Upper lobe of left lung (tissue), 6 donors: ENCODE measurements around the gene ZNF292. TPM values are rescaled to one million over a fixed set of nuclear protein-coding genes. Genes with fewer than 3 reads are reported as not detected.

Experiments used
- ATAC-seq, 2 donors: fragments of 200-7000 bp; cut with Tn5 transposase; one replicate each; pipeline ENCODE4 v1.9.1; 2022; ENCODE audit warnings: mild to moderate bottlenecking in 2 of 2, moderate library complexity in 2 of 2; ENCODE audit not compliant: low FRiP score in 2 of 2
- DNase-seq, 2 donors: peaks; one replicate each; pipeline ENCODE4 v3.0.0-alpha.2; 2019 to 2020
- H3K27ac ChIP-seq, 4 donors: fragments of 200-600 bp; sonication (generic); one replicate each; pipeline ENCODE4 v1.5.1; 2016 to 2019
- H3K27me3 ChIP-seq, 4 donors: fragments of 200-600 bp; sonication (generic); one replicate each; pipeline ENCODE4 v1.5.1; 2017 to 2019
- H3K36me3 ChIP-seq, 4 donors: fragments of 200-600 bp; sonication (generic); one replicate each; pipeline ENCODE4 v1.5.1; 2016 to 2019
- H3K4me1 ChIP-seq, 4 donors: fragments of 200-600 bp; sonication (generic); one replicate each; pipeline ENCODE4 v1.5.1; 2018 to 2019
- H3K4me3 ChIP-seq, 4 donors: fragments of 200-600 bp; sonication (generic); one replicate each; pipeline ENCODE4 v1.5.1; 2017 to 2019; ENCODE audit warnings: mild to moderate bottlenecking in 2 of 4, moderate library complexity in 1 of 4
- H3K9me3 ChIP-seq, 4 donors: fragments of 200-600 bp; sonication (generic); one replicate each; pipeline ENCODE4 v1.5.1; 2018 to 2019
- CTCF ChIP-seq, 6 experiments: fragments of 450-650 bp in 4 of 6; fragments of 200-600 bp in 2 of 6; sonication (generic) in 2 of 6; IDR thresholded peaks; one replicate each; pipeline ENCODE4 v1.5.1; 2016 to 2019; ENCODE audit warnings: antibody characterized with exemption in 6 of 6
- EP300 ChIP-seq, 4 donors: sonication (generic); formaldehyde crosslinking; IDR thresholded peaks; one replicate each; pipeline ENCODE4 v1.5.1; 2017; ENCODE audit warnings: antibody characterized with exemption in 4 of 4, control low read depth in 2 of 4
- POLR2A ChIP-seq, 4 donors: fragments of 450-650 bp; IDR thresholded peaks; one replicate each; pipeline ENCODE4 v1.5.1; 2016 to 2017; ENCODE audit warnings: antibody characterized with exemption in 4 of 4, mild to moderate bottlenecking in 2 of 4
- POLR2AphosphoS5 ChIP-seq, 2 donors: sonication (generic); formaldehyde crosslinking; IDR thresholded peaks; one replicate each; pipeline ENCODE4 v1.5.1; 2017; ENCODE audit warnings: antibody characterized with exemption in 2 of 2
- WGBS, 2 donors: methylation state at CpG; one replicate each; pipeline ENCODE4 v1.1.5; 2017 to 2018; 5-methylcytosine and 5-hydroxymethylcytosine counted together
- total RNA-seq, 6 donors: library from RNA; depleted of rRNA in 4 of 6; stranded (reverse); fragments of >200 nt in 4 of 6; gene quantifications; one replicate each; pipeline versions ENCODE4 v1.1.0 to v1.2.1, GENCODE V29; 2016 to 2021
- donor health status: DM: no; HTN: no; CAD: no; lungs with moderate emphysema.
- donor health status: DM: no; HTN: yes; CAD: no; lungs with severe emphysema.

The ZNF292 gene
- total RNA-seq, 6 donors from 2014 or later = 19.9 to 60.8 (median 32.0) TPM

DNA sequence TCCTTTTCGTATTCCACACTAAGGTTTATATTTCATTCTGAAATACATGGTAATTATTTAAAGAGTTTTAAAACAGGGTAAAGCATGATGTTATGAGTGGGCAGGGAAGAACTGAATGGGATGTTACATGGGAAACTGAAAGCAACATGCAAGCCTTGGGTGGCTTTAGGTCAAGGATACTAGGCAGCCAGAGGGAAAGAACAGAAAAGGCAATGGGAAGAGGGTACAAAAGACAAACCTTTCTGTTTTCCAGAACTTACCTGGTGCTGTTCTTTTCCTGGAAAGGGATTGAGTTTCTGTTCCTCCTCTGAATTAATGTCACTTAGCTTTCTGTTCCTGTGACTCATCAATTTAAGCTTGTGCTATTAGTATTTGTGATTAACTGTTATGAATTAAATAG, 95.9 kb downstream of the ZNF292 start:
- ATAC-seq = no peak
- H3K36me3 ChIP-seq = peaks cover 19 to 65% (median 30%) of the 10 kb centered on the region in 4 donors
- no peaks in the 10 kb centered on the region for H3K4me1 ChIP-seq
- whole genome bisulfite sequencing, 2 donors = 77 to 85% methylated on average over 1 of the region's 1 CpG
- H3K27ac ChIP-seq = no peak overlapping the region
- H3K27me3 ChIP-seq = no peaks in the 10 kb centered on the region
- no peaks in the 10 kb centered on the region for H3K9me3 ChIP-seq
- H3K4me3 ChIP-seq = no peak overlapping the region
- no peak for TF ChIP-seq POLR2A (IDR thresholded peaks at IDR 0.05)
- TF ChIP-seq POLR2AphosphoS5 (IDR thresholded peaks at IDR 0.05) = no peak
- TF ChIP-seq CTCF (IDR thresholded peaks at IDR 0.05) = no peak
- TF ChIP-seq EP300 (IDR thresholded peaks at IDR 0.05) = no peak
- DNase-seq = no peak

GRCh38 chr6:87251725-87252124, 96.4 kb downstream of the ZNF292 start:
- TF ChIP-seq POLR2A (IDR thresholded peaks at IDR 0.05) (no peak), EP300 (IDR thresholded peaks at IDR 0.05) (no peak), POLR2AphosphoS5 (IDR thresholded peaks at IDR 0.05) (no peak), CTCF (IDR thresholded peaks at IDR 0.05) (no peak)
- H3K36me3 ChIP-seq = peaks cover 17 to 65% (median 29%) of the 10 kb centered on the region in 4 donors
- DNase-seq (no peak), ATAC-seq (no peak)
- no peaks in the 10 kb centered on the region for H3K27me3 ChIP-seq
- H3K4me3 ChIP-seq = no peak overlapping the region
- H3K9me3 ChIP-seq = no peaks in the 10 kb centered on the region
- no peaks in the 10 kb centered on the region for H3K4me1 ChIP-seq
- H3K27ac ChIP-seq = no peak overlapping the region

GRCh38 chr6:87257046-87257445, 101.7 kb downstream of the ZNF292 start:
- ATAC-seq (no peak), DNase-seq (no peak)
- H3K4me3 ChIP-seq = no peak overlapping the region
- H3K4me1 ChIP-seq = no peaks in the 10 kb centered on the region
- H3K27me3 ChIP-seq = no peaks in the 10 kb centered on the region
- H3K27ac ChIP-seq = no peak overlapping the region
- H3K9me3 ChIP-seq = no peaks in the 10 kb centered on the region
- peaks cover 13 to 60% (median 21%) of the 10 kb centered on the region in 4 donors for H3K36me3 ChIP-seq
- 93 to 98% methylated on average over 3 of the region's 3 CpGs for WGBS, 2 donors
- no peak for TF ChIP-seq POLR2A (IDR thresholded peaks at IDR 0.05)
- no peak for TF ChIP-seq POLR2AphosphoS5 (IDR thresholded peaks at IDR 0.05)
- TF ChIP-seq CTCF (IDR thresholded peaks at IDR 0.05) = no peak
- TF ChIP-seq EP300 (IDR thresholded peaks at IDR 0.05) = no peak

- no peaks in the 10 kb centered on the region for H3K4me1 ChIP-seq
- no peaks in the 10 kb centered on the region for H3K9me3 ChIP-seq
- no peak overlapping the region for H3K4me3 ChIP-seq
- no peak for ATAC-seq
- peaks cover 13 to 58% (median 21%) of the 10 kb centered on the region in 4 donors for H3K36me3 ChIP-seq
- WGBS, 2 donors = 94 to 95% methylated on average over 4 of the region's 4 CpGs
- H3K27me3 ChIP-seq = no peaks in the 10 kb centered on the region
- TF ChIP-seq CTCF (IDR thresholded peaks at IDR 0.05) (no peak), POLR2AphosphoS5 (IDR thresholded peaks at IDR 0.05) (no peak), EP300 (IDR thresholded peaks at IDR 0.05) (no peak), POLR2A (IDR thresholded peaks at IDR 0.05) (no peak)
- no peak for DNase-seq
- no peak overlapping the region for H3K27ac ChIP-seq
These were observed 102.2 kb downstream of the ZNF292 start for GRCh38 chr6:87257565-87257964.

GRCh38 chr6:87257975-87258374, 102.6 kb downstream of the ZNF292 start:
- no peak overlapping the region for H3K4me3 ChIP-seq
- H3K4me1 ChIP-seq = no peaks in the 10 kb centered on the region
- H3K9me3 ChIP-seq = no peaks in the 10 kb centered on the region
- peaks cover 13 to 54% (median 21%) of the 10 kb centered on the region in 4 donors for H3K36me3 ChIP-seq
- 98 to 99% methylated on average over 7 of the region's 7 CpGs for WGBS, 2 donors
- ATAC-seq = no peak
- TF ChIP-seq POLR2AphosphoS5 (IDR thresholded peaks at IDR 0.05) (no peak), EP300 (IDR thresholded peaks at IDR 0.05) (no peak), CTCF (IDR thresholded peaks at IDR 0.05) (no peak), POLR2A (IDR thresholded peaks at IDR 0.05) (no peak)
- no peak for DNase-seq
- H3K27ac ChIP-seq = no peak overlapping the region
- no peaks in the 10 kb centered on the region for H3K27me3 ChIP-seq
